Right cardiac atrium (tissue), 5 donors: ENCODE measurements around the gene VIPR2. TPM values are rescaled to one million over a fixed set of nuclear protein-coding genes. Genes with fewer than 3 reads are reported as not detected.

Experiments
- ATAC-seq, 2 donors: fragments of 200-7000 bp; cut with Tn5 transposase; one replicate each; pipeline versions ENCODE4 v1.8.0 to v1.9.1; 2020; ENCODE audit warnings: moderate library complexity in 2 of 2, mild to moderate bottlenecking in 1 of 2
- DNase-seq, 3 donors: peaks; one replicate each; pipeline ENCODE4 v3.0.0-alpha.2; 2020
- H3K27ac ChIP-seq: one replicate; pipeline ENCODE4 v1.5.1; 2013; ENCODE audit warnings: mild to moderate bottlenecking, low read length, control low read depth, moderate library complexity
- H3K27me3 ChIP-seq: one replicate; pipeline ENCODE4 v1.6.1; 2013; ENCODE audit not compliant: control insufficient read depth, insufficient read depth
- H3K4me1 ChIP-seq: one replicate; pipeline ENCODE4 v1.6.1; 2013; ENCODE audit warnings: low read length; ENCODE audit not compliant: control insufficient read depth, insufficient read depth
- H3K4me3 ChIP-seq: one replicate; pipeline ENCODE4 v1.5.1; 2013; ENCODE audit warnings: low read length, control low read depth
- H3K9me3 ChIP-seq: one replicate; pipeline ENCODE4 v1.6.1; 2013; ENCODE audit warnings: low read length; ENCODE audit not compliant: control insufficient read depth
- WGBS: extraction: QIAGEN DNeasy Blood & Tissue Kit; methylation state at CpG from one replicate; pipeline ENCODE4 v1.1.7; 2013; 5-methylcytosine and 5-hydroxymethylcytosine counted together
- intact Hi-C, 4 donors: fragments of 100-400 bp; cut with DNase I; formaldehyde crosslinking; loops; one replicate each; pipeline versions ENCODE4 v1.11.0 to v1.14.0; 2022 to 2023
- polyA plus RNA-seq: library from polyadenylated mRNA; stranded (reverse); fragments of 200-250 nt; gene quantifications from one replicate; pipeline ENCODE4 v1.2.3, GENCODE V29; 2013
- total RNA-seq, 4 donors: library from RNA; stranded (reverse); fragmentation: NEBNext Ultra II Directional; extraction: Animal tissue kit (Norgen Biotek cat#: 25700); gene quantifications; one replicate each; pipeline ENCODE4 v1.2.1, GENCODE V29; 2021
- donor health status: healthy with polysubstance abuse.
- donor health status: DM: no; HTN: yes; CAD: no.
- donor health status: DM: no; HTN: no; CAD: no.
- donor health status: DM: no; HTN: yes; CAD: no; lungs with severe emphysema.
- donor health status: DM: yes; HTN: yes; CAD: no.

VIPR2 gene
- total and polyA plus RNA-seq, 5 donors, result 7.3 to 13.7 (median 9.5) TPM

DNA sequence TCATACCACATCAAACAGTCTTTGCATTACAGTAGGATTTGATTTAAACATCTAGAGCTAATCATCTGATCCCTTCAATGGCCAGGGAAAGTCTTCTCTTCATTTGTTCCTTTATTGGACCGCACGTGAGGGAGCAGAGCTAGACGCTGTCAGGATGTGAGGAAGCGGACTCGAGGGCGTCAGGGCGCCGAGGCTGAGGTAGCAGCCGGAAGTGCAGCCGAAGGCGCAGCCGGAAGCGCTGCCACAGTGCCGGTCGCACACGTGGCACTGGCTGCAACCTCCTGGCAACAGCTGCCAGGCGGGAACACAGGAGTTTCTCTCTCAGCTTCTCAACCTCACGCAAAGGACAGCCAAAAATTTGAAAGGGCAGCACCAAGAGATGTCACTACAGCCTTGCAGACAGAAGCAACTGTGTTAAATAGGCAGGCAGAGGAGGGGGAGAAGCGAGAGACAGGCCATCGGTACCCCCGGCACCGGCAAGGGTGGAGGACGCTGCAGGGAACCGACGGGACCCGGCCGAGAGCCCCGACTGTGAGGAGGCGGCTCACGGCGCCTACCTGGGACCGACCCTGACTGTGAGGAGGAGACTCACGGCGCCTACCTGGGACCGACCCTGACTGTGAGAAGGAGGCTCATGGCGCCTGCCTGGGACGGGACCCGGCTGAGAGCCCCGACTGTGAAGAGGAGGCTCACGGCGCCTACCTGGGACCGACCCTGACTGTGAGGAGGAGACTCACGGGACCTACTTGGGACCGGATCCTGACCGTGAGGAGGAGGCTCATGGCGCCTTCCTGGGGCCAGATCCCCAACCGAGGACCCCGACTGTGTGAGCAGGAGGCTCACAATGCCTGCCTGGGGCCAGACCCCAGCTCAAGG lies 32.3 kb downstream of the VIPR2 start:
- Histone ChIP-seq H3K27me3 (no peaks in the 10 kb centered on the region), H3K9me3 (no peaks in the 10 kb centered on the region), H3K27ac (no peak overlapping the region), H3K4me3 (no peak overlapping the region), H3K4me1 (peaks cover 2% of the 10 kb centered on the region)
- DNase-seq (peak in 1 of 3 donors; percentile 59), ATAC-seq (no peak)
- 51% methylated on average over 48 of the region's 48 CpGs for WGBS
- intact Hi-C loops, result loop anchor here in 1 of 4 donors (10.0 kb wide), 1 partner anchor 48 kb away; no protein-coding TSS in a partner anchor

DNA sequence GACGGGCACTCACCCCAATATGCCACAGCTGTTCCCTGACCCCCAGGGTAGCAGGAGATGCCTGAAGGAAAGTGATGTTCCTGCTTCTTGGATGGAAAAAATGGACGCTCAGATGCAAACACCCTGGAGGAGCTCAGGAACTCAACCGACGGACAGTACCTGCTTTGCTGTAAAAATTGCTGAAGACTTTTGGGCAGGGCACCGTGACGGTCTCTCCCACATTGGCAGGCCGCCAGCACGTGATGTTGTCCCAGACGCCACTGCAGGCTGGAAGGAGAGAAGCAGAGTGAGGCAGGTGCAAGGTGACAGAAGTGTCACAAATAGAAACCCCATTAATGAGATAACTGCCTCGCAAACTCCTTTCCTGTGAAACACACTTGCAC lies 35.0 kb downstream of the VIPR2 start:
- no peak for ATAC-seq
- H3K27me3 ChIP-seq, result no peaks in the 10 kb centered on the region
- peaks cover 2% of the 10 kb centered on the region for H3K4me1 ChIP-seq
- peak in 1 of 3 donors; percentile 54 for DNase-seq
- intact Hi-C loops, result loop anchor here in 1 of 4 donors (10.0 kb wide), 1 partner anchor 45 kb away; no protein-coding TSS in a partner anchor
- WGBS, result 60% methylated on average over 10 of the region's 10 CpGs
- H3K4me3 ChIP-seq, result no peak overlapping the region
- no peaks in the 10 kb centered on the region for H3K9me3 ChIP-seq
- no peak overlapping the region for H3K27ac ChIP-seq

DNA sequence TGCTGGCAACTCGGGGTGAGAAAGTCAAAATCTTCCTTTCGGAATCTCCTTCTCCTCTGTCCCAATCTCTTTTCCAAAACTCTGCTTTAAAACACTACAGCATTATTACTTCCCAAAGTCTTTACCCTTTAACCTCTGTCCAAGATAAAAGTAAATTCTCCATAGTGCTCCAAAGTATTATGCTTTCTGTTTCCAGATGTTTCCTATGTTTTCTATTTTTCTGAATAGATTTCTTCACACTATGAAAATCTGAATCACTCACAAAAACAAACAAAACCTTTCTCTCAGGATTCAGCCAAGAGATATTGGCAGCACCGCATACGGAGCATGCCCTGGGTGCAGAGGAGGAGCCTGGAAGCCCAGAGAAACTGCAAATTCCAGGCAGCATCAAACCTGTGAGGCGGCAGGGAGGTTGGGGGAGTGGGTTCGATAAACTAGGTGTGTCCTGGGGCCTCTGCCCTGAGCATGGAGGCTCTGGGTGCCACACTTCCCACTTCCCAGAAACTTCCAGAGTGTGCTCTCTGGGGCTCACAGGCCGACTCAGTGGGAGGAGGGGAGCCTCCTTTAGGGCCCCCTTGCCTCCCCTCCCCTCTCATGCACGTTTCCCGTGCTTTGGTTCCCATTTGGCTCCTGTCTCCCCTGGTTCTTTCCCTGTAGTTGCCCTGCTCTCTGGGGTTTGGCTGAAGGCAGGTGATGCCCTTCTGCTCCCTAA lies 35.6 kb downstream of the VIPR2 start:
- ATAC-seq (peak in 1 of 2 donors; percentile 28), DNase-seq (no peak)
- Histone ChIP-seq H3K4me1 (peaks cover 2% of the 10 kb centered on the region), H3K27me3 (no peaks in the 10 kb centered on the region), H3K27ac (no peak overlapping the region), H3K9me3 (no peaks in the 10 kb centered on the region), H3K4me3 (no peak overlapping the region)
- intact Hi-C loops, result no loop called here
- WGBS, result 51% methylated on average over 9 of the region's 9 CpGs

DNA sequence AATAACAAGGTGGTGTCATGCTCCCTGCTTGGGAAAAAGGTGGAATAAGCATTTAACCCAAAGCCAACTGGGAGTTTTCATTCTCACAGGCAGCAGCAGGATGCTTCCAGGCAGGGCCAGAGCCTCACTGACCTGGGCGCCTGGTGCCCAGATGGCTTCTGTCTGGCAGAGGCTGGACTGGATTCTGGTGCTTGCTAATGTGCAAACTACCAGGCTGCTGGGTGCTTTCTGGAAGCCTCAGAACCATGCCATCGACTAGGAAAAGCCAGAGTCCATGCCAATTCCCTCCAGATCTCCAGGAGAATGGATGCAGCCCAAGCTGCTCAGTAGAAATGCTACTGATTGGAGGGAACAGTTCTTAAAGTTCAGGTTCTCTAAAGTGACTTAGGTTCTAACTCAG lies 36.2 kb downstream of the VIPR2 start:
- DNase-seq (peak in 1 of 3 donors; percentile 30), ATAC-seq (no peak)
- H3K4me3 ChIP-seq, result no peak overlapping the region
- no peaks in the 10 kb centered on the region for H3K27me3 ChIP-seq
- 70% methylated on average over 2 of the region's 2 CpGs for WGBS
- no peaks in the 10 kb centered on the region for H3K9me3 ChIP-seq
- intact Hi-C loops, result no loop called here
- H3K27ac ChIP-seq, result no peak overlapping the region
- H3K4me1 ChIP-seq, result peaks cover 2% of the 10 kb centered on the region

DNA sequence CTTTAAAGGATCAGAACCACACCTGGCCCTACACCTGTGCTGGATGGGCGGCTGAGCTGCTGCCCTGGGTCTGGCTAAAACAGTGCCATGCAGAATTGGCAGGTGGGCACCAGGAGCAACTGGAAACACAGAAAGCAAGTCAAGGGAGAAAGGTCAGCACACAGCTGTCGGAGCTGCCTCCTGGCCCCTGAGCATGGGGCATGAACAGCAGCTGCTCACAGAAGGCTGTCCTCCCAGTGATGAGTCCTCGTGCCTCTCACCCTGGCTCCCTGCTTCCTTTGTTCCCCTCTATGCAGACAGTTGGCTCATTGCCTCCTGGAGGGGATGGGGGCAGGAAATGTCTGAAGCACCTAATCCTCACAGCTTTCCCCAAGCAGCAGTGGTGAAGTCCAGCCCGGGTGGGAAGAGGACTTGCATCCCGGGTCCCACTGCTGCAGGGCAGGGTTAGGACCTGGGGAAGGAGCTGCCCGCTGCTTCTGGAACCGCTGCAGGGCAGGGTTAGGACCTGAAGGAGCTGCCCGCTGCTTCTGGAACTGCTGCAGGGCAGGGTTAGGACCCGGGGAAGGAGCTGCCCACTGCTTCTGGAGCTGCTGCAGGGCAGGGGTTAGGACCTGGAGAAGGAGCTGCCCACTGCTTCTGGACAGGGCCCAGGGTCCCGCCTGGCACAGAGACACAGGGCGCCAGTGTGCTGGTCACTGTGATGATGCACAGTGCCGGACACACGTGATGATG lies 37.3 kb downstream of the VIPR2 start:
- ATAC-seq, result no peak
- Histone ChIP-seq H3K9me3 (no peaks in the 10 kb centered on the region), H3K4me1 (peaks cover 2% of the 10 kb centered on the region), H3K27ac (no peak overlapping the region), H3K4me3 (no peak overlapping the region), H3K27me3 (no peaks in the 10 kb centered on the region)
- WGBS, result 77% methylated on average over 13 of the region's 13 CpGs
- intact Hi-C loops, result no loop called here
- peak in 1 of 3 donors; percentile 36 for DNase-seq

DNA sequence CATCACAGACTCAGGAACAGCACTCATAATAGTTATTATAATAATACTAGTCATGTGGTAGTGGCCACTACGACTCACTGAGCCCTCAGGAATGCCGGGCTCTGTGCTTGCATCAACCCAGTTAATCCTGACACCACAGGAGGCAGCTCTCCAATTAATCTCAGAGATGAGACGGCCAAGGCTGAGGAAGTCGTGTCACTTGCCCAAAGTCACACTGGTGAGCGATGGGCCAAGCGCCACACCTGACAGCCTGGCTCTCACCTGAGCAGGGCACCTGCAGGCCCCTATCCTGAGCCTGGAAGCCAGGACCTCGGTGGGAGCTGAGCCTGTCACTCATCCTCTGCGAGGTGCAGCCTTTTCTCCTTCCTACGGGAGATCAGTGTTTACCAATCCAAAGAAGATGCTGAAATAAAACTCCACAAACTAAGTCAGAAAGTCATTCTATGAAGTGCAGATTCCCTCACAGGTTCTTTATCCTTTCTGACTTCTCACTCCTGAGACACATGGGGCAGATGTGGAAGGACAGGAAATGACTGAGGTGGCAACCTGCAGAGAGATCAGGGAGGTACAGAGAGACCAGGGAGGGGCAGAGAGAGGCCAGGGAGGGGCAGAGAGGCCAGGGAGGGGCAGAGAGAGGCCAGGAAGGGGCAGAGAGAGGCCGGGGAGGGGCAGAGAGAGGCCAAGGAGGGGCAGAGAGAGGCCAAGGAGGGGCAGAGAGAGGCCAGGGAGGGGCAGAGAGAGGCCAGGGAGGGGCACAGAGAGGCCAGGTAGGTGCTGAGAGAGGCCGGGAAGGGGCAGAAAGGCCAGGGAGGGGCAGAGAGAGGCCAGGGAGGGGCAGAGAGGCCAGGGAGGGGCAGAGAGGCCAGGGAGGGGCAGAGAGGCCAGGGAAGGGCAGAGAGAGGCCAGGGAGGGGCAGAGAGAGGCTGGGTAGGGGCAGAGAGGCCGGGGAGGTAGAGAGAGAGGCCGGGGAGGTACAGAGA lies 38.5 kb downstream of the VIPR2 start:
- no peaks in the 10 kb centered on the region for H3K27me3 ChIP-seq
- peak; percentile 3 to 46 for ATAC-seq
- intact Hi-C loops, result no loop called here
- H3K9me3 ChIP-seq, result no peaks in the 10 kb centered on the region
- 66% methylated on average over 13 of the region's 13 CpGs for WGBS
- no peak overlapping the region for H3K27ac ChIP-seq
- H3K4me3 ChIP-seq, result no peak overlapping the region
- DNase-seq, result peak in 1 of 3 donors; percentile 49
- H3K4me1 ChIP-seq, result no peaks in the 10 kb centered on the region

DNA sequence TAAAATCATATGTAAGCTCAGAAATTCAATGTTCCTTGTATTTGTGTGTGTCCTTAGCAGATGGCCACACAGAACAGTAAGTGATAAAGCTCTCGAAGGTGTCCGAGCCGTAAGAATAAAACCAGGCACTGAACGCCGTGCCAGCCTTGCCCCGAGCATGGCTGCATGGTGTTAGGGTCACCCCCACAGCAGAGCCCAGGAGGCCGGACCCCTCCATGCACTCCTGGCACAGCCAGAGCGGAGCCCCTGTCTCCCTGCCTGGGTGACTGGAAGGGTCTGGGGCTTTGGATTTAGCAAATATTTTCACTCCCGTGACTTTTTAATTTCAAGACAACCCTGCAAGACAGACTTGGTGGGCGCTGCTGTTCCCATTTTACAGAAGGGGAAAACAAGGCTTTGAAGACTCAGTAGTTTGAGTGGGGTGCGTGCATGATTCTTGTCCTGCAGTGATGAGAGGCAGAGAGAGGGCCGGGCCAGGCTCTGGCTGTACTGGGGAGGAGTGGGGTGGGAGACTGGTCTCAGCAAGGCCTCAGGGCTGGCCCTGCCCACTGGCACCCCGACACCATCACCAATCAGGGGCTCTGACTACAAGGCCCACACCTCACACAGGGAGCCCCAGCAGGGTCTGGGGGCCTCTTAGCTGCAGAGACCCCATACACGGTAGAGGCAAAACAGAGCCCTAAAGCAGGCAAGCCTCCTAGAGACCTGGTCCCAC lies 39.4 kb downstream of the VIPR2 start:
- 88% methylated on average over 14 of the region's 14 CpGs for WGBS
- peak in 1 of 2 donors; percentile 7 for ATAC-seq
- H3K27me3 ChIP-seq, result no peaks in the 10 kb centered on the region
- DNase-seq, result peak in 1 of 3 donors; percentile 49
- H3K4me3 ChIP-seq, result no peak overlapping the region
- no peaks in the 10 kb centered on the region for H3K4me1 ChIP-seq
- intact Hi-C loops, result no loop called here
- H3K27ac ChIP-seq, result peak overlapping the region; percentile 46
- H3K9me3 ChIP-seq, result no peaks in the 10 kb centered on the region

DNA sequence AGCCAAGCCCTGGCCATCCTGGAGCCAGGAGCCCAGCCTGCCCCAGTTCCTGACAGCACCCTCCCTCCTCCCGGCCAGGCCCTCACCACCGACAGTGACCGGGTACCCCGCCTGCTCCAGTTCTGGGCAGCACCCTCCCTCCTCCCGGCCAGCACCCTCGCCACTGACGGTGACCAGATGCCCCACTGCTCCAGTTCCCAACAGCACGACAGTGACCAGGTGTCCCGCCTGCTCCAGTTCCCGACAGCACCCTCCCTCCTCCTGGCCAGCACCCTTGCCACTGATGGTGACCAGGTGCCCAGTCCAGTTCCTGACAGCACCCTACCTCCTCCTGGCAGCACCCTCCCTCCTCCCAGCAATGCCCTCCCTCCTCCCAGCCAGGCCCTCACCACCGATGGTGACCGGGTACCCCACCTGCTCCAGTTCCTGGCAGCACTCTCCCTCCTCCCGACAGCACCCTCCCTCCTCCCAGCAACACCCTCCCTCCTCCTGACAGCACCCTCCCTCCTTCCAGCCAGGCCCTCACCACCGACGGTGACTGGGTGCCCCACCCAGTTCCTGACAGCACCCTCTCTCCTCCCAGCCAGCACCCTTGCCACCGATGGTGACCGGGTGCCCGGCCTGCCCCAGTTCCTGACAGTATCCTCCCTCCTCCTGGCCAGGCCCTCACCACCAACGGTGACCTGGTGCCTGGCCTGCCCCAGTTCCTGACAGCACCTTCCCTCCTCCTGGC lies 40.3 kb downstream of the VIPR2 start:
- Histone ChIP-seq H3K4me1 (no peaks in the 10 kb centered on the region), H3K4me3 (no peak overlapping the region), H3K27ac (peak overlapping the region; percentile 8), H3K9me3 (no peaks in the 10 kb centered on the region), H3K27me3 (no peaks in the 10 kb centered on the region)
- DNase-seq, result peak in 2 of 3 donors; percentile 66 to 87
- WGBS, result 62% methylated on average over 19 of the region's 19 CpGs
- ATAC-seq, result peak; percentile 61 to 71
- intact Hi-C loops, result no loop called here
